GM12872 (cell line): ENCODE results near the gene LIN7A.

ENCODE experiments used
- TF ChIP-seq, protein P1 (sequence below): IDR thresholded peaks from 3 replicates; pipeline ENCODE4 v1.5.1; 2011; ENCODE audit warnings: low read depth, mild to moderate bottlenecking, low read length, moderate library complexity; ENCODE audit not compliant: insufficient read depth

The LIN7A gene

DNA sequence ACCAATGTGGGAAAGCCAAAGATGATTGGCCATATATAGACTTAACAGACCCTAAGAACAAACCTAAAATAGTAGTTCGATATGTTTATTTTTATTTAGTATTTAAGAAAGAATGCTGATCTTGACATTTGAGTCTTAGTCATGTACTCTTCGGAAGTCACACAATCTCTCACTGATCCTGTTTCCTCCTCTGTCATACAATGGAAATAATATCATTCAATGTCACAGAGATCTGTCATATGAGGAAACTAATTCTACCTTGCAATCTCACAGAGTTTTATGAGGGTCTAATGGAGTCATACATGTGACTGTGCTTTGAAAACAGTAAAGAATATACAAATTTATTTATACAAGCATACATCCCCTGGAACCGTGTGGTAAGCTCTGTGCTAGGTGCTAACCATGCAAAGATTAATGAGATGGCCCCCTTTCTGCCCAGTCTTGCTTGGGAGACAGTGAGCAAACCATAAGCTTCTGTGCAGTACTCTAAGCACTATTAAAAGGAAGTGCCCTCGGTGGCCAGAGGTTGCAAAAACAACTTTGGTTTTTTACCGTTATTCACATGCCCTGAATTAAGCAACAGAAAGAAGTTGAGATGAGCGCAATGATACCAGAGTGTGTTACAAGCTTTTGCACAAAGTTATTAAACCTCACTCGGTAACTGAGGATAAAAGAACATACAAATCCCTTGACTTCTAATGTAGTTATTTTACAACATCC lies 1.7 kb upstream of the LIN7A start:
- TF ChIP-seq, protein P1, sequence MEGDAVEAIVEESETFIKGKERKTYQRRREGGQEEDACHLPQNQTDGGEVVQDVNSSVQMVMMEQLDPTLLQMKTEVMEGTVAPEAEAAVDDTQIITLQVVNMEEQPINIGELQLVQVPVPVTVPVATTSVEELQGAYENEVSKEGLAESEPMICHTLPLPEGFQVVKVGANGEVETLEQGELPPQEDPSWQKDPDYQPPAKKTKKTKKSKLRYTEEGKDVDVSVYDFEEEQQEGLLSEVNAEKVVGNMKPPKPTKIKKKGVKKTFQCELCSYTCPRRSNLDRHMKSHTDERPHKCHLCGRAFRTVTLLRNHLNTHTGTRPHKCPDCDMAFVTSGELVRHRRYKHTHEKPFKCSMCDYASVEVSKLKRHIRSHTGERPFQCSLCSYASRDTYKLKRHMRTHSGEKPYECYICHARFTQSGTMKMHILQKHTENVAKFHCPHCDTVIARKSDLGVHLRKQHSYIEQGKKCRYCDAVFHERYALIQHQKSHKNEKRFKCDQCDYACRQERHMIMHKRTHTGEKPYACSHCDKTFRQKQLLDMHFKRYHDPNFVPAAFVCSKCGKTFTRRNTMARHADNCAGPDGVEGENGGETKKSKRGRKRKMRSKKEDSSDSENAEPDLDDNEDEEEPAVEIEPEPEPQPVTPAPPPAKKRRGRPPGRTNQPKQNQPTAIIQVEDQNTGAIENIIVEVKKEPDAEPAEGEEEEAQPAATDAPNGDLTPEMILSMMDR = no peak

DNA sequence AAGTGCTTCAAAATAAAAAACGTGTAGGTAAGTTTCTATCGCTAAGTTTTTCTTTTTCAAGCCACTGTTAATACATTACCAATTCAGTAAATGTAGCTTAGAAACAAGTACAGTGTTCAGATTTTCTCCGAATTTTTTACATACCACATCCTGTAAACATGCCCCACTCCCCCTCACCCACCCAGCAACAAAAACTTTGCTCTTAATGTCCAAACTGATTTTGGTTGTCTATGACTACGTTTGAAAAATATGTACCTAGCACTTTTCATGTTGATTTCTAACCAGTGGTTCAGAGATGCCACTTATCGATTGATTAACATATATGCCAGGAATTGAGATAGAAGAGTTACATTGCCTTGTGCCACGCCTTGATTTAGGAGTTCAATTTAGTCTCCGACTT lies 663 bp upstream of the LIN7A start:
- TF ChIP-seq, protein P1 = no peak

DNA sequence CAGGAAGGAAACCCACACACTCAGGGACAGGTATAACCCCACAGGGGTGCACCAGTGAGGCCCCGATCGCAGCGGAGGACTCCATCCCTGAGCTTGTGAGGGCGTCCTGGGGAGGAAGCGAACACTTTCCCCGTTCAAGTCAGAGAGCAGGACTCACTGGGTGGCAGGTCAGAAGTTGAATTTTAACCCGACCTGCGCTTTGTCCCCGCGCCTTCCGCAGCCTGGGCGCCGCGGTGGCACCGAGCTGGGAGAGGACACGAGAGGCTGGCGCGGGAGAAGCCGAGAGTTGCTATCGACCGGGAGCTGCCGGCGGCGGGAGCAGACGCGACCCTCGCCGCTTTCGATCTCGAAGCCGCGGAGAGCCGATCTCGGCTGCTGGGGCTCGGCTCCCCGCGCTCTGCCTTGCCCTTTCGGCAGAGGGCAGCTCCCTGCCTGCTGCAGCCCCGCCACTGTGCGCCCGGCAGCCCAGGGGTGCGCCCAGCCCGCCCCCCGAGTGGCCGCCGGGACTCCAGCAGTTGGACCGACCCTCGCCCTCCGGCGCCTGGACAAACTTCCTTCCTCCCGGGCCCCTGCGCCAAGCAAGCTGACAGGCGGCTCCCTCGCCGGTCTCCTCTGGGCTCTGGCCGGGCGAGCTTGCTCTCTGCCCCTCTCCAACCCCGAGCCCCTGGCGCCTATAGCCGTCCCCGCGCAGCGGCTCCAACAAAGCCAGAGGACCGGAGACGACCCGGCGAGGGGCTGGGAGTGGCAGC lies 918 bp downstream of the LIN7A start:
- TF ChIP-seq, protein P1 = no peak

DNA sequence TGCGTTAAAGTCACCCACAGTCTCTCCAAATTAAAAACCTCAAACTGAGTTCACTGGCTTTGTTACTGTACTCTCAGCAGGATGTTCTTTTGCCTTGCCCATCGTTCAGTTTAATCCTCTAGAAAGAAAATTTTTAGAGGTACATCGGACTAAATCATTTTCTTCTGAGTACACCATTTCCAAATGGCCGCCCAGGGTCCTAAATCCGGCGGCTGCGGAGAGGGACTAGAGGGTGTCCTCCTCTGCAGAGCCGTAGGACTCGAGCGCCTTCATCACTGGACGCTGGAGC lies 1.4 kb downstream of the LIN7A start:
- TF ChIP-seq, protein P1 = no peak

DNA sequence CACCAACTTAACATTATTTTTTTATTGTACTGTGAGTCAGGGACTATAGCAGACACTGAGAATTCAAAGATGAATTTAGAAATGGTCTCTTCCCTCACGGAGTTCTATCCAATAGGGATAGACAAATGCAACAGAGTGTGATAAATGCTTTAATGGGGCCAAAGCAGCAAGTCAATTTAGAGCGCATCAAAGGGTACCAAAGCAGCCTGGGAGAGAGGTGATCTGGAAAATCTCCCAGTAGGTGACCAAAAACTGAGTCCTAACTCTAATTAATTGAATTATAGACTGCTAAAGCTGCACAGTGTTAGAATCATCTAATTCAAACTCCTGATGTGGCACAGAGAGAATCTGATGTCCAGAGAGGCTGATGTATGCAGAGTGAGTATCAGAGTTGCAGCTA lies 2.6 kb downstream of the LIN7A start:
- TF ChIP-seq, protein P1 = no peak

DNA sequence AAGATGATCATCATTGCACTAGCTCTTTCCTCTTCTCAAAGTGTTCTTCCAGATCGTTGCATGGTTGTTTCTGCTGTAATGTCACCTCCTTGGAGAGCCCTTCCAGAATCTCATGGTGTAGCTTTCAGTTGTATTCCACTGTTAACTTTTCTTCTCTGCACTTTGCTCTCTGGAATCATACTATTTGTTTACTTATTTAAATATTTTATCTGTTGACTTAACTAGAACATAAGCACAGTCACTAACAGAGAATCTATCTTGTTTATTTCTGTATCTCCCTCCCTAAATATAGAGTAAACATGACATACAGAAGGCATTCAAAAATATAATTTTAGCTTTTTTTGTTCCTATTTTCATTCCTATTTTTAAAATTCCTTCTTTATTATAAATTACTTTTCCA lies 11.8 kb downstream of the LIN7A start:
- TF ChIP-seq, protein P1 = no peak

DNA sequence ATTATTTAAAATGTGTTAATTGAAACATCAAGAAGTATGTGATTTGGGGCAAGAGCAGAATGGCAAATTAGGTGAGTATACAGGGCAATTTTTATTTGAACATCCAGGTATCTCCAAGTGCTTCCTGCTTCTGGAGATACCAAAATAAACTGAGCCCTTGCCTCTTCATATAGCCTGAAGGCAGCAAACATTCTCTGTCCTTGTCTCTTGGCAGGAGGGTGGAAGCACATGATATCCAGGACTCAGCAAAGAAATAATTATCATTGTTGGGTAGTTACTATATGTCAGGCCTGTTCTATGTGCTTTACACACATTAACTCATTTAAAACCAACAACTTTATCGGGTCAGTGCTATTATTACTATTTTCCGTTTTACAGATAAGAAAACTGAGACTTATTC lies 12.5 kb downstream of the LIN7A start:
- TF ChIP-seq, protein P1 = no peak
